ENCODE results near the gene GPC2.
"Not testable (repeated sequence)": the region's sequence is repeated elsewhere in the genome, so short reads cannot be mapped to it uniquely, and the experiment has no call there.

The GPC2 gene

GRCh38 chr7:100137851-100138760 lies 39.1 kb downstream of the GPC2 start:
- no peak for DNase-seq (ENCODE audit: low spot score)
- in situ Hi-C loops (cut with MboI; ENCODE audit: low sequenced_read_pairs, unreplicated experiment) = loop anchor here (10.0 kb wide), 1 partner anchor 267 kb away; no protein-coding TSS in a partner anchor
- no peak for TF ChIP-seq CTCF (IDR thresholded peaks at IDR 0.05; ENCODE audit: borderline replicate concordance, control extremely low read depth, extremely low read depth, insufficient read depth, missing control alignments)

- TF ChIP-seq CTCF (IDR thresholded peaks at IDR 0.05; ENCODE audit: borderline replicate concordance, control extremely low read depth, extremely low read depth, insufficient read depth, missing control alignments) = peak; percentile 84
- DNase-seq (ENCODE audit: low spot score) = peak; percentile 83
- in situ Hi-C loops (cut with MboI; ENCODE audit: low sequenced_read_pairs, unreplicated experiment) = loop anchor here (10.0 kb wide), 1 partner anchor 272 kb away; no protein-coding TSS in a partner anchor
These were observed 44.5 kb downstream of the GPC2 start for GRCh38 chr7:100132697-100133151.

GRCh38 chr7:100132126-100132525 lies 45.1 kb downstream of the GPC2 start:
- in situ Hi-C loops (cut with MboI; ENCODE audit: low sequenced_read_pairs, unreplicated experiment) = loop anchor here (10.0 kb wide), 1 partner anchor 273 kb away; no protein-coding TSS in a partner anchor
- no peak for DNase-seq (ENCODE audit: low spot score)
- TF ChIP-seq CTCF (IDR thresholded peaks at IDR 0.05; ENCODE audit: borderline replicate concordance, control extremely low read depth, extremely low read depth, insufficient read depth, missing control alignments) = no peak

GRCh38 chr7:100130608-100131453 lies 46.4 kb downstream of the GPC2 start:
- in situ Hi-C loops (cut with MboI; ENCODE audit: low sequenced_read_pairs, unreplicated experiment) = loop anchor here (10.0 kb wide), 1 partner anchor 274 kb away; no protein-coding TSS in a partner anchor
- peak; percentile 84 for DNase-seq (ENCODE audit: low spot score)
- TF ChIP-seq CTCF (IDR thresholded peaks at IDR 0.05; ENCODE audit: borderline replicate concordance, control extremely low read depth, extremely low read depth, insufficient read depth, missing control alignments) = peak; percentile 98

GRCh38 chr7:100130220-100130607 lies 47.0 kb downstream of the GPC2 start:
- not testable (repeated sequence) for DNase-seq (ENCODE audit: low spot score)
- in situ Hi-C loops (cut with MboI; ENCODE audit: low sequenced_read_pairs, unreplicated experiment) = loop anchor here (10.0 kb wide), 1 partner anchor 275 kb away; no protein-coding TSS in a partner anchor

GRCh38 chr7:100128637-100128963 lies 48.6 kb downstream of the GPC2 start:
- in situ Hi-C loops (cut with MboI; ENCODE audit: low sequenced_read_pairs, unreplicated experiment) = no loop called here
- no peak for DNase-seq (ENCODE audit: low spot score)
- TF ChIP-seq CTCF (IDR thresholded peaks at IDR 0.05; ENCODE audit: borderline replicate concordance, control extremely low read depth, extremely low read depth, insufficient read depth, missing control alignments) = no peak
